HG03196 (cell line): ENCODE data around the gene HBZ.
"Not testable (repeated sequence)": the region's sequence is repeated elsewhere in the genome, so short reads cannot be mapped to it uniquely, and the experiment has no call there.

Source experiments
- ATAC-seq: cut with Tn5 transposase; IDR thresholded peaks from one replicate; pipeline ENCODE4 v1.9.1; 2021; ENCODE audit not compliant: unreplicated experiment

HBZ gene

DNA sequence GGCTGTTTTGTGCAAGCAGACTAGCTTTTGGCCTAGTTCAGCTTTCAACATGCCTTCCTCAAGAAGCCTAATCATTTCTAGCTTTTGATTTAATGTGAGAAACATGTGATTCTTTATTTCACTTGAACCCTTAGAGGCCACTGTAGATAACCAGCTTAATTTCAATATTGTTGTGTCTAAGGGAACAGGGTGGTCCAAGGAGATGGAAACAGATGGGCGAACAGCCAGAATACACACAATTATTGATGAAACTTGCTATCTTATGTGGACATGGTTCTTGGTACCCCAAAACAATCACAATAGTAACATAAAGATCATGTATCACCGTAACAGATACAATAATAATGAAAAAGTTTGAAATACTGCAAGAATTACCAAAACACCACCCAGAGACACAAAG, 18.7 kb upstream of the HBZ start:
- no peak for ATAC-seq

GRCh38 chr16:138049-138417, 14.4 kb upstream of the HBZ start:
- no peak for ATAC-seq

DNA sequence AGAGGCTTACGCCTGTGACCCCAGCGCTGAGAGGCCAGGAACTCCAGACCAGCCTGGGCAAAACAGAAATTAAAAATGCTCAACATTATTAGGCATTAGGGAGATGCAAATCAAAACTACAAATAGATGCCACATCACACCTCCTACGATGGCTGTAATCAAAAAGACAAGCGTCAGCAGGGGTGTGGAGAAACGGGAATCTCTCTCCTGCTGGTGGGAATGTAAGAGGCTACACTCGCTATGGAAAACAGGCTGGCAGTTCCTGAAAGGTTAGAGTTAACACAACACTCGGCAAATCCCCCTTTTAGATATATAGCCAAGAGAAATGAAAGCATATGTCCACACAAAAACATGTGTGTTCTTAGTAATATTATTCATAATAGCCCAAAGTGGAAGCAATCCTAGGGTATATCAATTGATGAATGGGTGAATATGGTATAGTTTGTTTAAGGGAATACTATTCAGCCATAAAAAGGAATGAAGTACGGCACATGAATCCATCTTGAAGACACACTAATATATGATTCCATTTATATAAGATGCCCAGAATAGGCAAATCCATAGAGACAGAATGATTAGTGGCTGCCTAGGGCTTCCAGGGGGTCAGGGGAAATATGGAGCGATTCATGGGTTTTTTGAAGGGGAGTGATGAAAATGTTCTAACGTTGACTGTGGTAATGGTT, 12.1 kb upstream of the HBZ start:
- no peak for ATAC-seq

GRCh38 chr16:142405-142967, 10.0 kb upstream of the HBZ start:
- no peak for ATAC-seq

- ATAC-seq: no peak
Observed at GRCh38 chr16:143047-143446, 9.4 kb upstream of the HBZ start.

DNA sequence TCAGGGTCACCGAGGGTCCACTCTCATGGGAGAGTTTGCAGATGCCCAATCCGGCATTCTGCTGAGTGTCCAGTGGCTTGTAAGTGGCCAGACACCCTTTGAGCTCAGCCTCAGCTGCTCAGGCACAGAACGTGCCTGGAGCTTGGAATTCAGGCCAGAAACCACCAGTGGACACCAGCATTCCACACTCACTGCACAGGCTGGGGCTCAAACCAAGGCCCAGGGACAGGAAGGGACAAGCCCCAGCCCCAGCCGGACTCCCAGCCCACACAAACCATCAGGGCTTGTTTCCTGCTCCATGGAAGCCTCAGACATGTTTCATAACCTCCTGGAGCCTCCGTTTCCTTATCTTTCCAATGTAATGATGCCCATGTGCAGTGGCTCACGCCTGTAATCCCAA, 9.0 kb upstream of the HBZ start:
- ATAC-seq: no peak

GRCh38 chr16:144797-145252, 7.6 kb upstream of the HBZ start:
- ATAC-seq: no peak

DNA sequence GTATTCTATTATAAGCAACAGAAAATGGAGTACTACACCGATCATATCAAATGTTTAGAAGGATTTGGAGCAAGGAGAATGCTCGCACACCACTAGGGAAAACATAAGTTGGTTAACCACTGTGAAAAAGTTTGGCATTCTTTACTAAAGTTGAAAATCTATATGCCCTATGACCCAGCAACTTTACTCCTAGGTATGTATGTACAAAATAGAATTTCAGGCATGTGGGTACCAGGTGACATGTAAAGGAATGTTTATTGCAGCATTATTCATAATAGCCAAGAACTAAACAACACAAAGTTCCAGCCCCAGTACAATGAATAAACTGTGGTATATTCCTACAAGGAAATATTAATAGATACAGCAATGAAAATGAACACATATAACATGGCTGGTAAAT, 5.8 kb upstream of the HBZ start:
- ATAC-seq: no peak

GRCh38 chr16:149024-149660, 3.3 kb upstream of the HBZ start:
- no peak for ATAC-seq

DNA sequence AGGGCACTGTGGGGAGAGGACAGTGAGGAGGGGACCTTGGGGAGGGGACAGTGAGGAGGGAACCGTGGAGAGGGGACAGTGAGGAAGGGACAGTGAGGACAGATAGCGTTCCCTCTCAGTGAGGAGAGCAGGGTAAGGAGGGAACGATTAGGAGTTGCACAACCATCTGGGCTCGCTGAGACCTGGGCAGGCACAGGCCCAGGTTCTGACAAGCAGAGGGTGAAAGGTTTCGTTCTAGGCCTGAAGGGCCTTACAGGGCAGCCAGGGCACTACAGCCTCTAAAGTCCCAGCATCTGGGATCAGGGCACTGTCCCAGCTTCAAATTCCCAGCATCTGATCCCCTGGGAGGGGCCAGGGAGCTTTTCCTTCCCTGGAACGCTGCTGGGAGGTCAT, 681 bp downstream of the HBZ start:
- not testable (repeated sequence) for ATAC-seq

DNA sequence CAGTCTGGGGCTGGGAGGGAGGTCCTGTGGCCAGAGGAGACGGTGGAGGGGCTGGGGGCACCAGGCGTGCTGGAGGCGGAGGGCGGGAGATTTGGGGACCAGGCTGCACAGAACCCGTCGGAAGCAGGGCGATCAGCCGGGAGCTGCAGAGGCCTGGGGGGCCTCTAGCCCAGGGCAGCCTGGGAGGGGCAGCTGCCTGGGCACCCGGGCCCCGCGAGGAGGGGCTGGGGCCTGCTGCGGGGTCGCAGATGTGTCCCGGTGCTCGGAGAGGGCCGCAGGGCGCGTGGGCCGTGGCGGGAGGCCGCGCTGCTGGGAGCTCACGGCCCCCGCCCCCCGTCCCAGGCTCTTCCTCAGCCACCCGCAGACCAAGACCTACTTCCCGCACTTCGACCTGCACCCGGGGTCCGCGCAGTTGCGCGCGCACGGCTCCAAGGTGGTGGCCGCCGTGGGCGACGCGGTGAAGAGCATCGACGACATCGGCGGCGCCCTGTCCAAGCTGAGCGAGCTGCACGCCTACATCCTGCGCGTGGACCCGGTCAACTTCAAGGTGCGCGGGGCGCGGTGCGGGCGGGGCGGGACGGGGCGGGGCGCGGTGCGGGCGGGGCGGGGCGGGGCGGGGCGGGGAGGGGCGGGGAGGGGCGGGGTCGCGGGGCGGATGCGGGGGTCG, 1.2 kb downstream of the HBZ start:
- not testable (repeated sequence) for ATAC-seq

- no peak for ATAC-seq
Observed at GRCh38 chr16:154217-155030, 2.0 kb downstream of the HBZ start.

GRCh38 chr16:155031-155398, 2.6 kb downstream of the HBZ start:
- no peak for ATAC-seq

DNA sequence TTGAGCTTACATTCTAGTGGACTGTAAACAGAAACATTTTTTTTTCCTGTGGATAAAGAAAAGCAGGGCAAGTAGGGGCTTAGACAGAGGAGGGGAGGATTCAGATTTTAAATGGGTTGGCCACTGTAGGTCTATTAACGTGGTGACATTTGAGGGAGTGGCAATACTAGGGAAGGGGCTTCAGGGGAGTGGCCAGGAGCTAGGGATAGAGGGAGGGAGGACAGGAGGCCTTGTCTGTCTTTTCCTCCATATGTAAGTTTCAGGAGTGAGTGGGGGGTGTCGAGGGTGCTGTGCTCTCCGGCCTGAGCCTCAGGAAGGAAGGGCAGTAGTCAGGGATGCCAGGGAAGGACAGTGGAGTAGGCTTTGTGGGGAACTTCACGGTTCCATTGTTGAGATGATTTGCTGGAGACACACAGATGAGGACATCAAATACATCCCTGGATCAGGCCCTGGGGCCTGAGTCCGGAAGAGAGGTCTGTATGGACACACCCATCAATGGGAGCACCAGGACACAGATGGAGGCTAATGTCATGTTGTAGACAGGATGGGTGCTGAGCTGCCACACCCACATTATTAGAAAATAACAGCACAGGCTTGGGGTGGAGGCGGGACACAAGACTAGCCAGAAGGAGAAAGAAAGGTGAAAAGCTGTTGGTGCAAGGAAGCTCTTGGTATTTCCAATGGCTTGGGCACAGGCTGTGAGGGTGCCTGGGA, 6.8 kb downstream of the HBZ start:
- ATAC-seq: no peak

DNA sequence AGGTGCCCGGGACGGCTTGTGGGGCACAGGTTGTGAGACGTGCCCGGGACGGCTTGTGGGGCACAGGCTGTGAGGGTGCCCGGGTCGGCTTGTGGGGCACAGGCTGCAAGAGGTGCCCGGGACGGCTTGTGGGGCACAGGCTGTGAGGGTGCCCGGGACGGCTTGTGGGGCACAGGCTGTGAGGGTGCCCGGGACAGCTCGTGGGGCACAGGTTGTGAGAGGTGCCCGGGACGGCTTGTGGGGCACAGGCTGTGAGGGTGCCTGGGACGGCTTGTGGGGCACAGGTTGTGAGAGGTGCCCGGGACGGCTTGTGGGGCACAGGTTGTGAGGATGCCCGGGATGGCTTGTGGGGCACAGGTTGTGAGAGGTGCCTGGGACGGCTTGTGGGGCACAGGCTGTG, 7.8 kb downstream of the HBZ start:
- not testable (repeated sequence) for ATAC-seq

GRCh38 chr16:160691-161190, 8.3 kb downstream of the HBZ start:
- ATAC-seq: no peak

DNA sequence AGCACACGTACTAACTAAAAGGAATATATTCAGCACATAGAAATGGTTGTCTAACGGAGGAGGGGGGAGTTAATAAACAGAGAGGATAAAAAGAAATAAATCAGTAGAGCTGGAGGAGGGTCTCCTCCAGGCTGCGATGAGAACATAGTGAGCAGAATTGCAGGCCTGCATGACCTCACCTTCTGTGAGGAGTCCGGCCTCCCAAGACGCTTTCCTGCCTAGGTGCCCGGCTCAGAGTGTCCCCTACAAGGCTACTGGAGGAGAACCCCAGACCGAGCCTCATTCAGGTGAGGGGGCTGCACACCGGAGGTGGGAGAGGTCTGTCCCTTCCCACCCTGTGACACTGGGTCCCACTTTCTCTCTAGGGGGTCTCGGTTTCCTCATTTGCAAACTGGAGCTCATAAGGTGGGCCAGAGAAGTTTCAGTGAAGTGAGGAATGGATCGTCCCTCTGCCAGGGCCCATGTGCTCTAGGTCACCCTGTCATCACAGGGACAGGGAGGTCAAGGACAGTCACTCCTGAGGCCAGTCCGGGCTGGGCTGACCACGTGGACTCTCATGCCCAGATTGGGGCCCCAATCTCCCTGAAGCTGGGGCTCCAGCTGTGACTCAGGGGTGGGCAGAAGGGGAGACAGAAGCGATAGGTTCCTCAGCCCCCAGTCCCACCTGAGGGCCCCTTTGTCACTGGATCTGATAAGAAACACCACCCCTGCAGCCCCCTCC, 10.0 kb downstream of the HBZ start:
- ATAC-seq: no peak

DNA sequence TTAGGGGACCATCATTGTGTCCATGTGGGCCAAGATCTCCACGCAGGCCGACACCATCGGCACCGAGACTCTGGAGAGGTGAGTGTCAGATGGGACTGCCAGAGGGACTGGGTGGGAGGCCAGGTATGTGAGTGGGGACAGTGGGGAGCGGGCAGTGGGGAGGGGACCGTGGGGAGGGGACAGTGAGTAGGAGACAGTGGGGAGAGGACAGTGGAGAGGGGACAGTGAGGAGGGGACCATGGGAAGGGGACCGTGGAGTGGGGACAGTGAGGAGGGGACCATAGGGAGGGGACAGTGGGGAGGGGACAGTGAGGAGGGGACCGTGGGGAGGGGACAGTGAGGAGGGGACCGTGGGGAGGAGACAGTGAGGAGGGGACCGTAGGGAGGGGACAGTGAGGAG, 10.7 kb downstream of the HBZ start:
- not testable (repeated sequence) for ATAC-seq

DNA sequence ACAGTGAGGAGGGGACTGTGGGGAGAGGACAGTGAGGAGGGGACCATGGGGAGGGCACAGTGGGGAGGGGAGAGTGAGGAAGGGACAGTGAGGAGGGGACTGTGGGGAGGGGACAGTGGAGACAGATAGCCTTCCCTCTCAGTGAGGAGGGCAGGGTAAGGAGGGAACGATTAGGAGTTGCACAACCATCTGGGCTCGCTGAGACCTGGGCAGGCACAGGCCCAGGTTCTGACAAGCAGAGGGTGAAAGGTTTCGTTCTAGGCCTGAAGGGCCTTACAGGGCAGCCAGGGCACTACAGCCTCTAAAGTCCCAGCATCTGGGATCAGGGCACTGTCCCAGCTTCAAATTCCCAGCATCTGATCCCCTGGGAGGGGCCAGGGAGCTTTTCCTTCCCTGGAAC, 11.3 kb downstream of the HBZ start:
- not testable (repeated sequence) for ATAC-seq
